Sigmoid colon (tissue), 4 donors: ENCODE results near the gene NDUFS2.

Source experiments
- CTCF ChIP-seq, 4 experiments: fragments of 450-650 bp in 3 of 4; fragments of 200-600 bp in 1 of 4; IDR thresholded peaks; one replicate each; pipeline ENCODE4 v1.5.1; 2016 to 2019; ENCODE audit warnings: antibody characterized with exemption in 4 of 4, mild to moderate bottlenecking in 3 of 4, moderate library complexity in 2 of 4
- EP300 ChIP-seq, 4 donors: sonication (generic); formaldehyde crosslinking; IDR thresholded peaks; one replicate each; pipeline ENCODE4 v1.6.1; 2017; ENCODE audit warnings: antibody characterized with exemption in 4 of 4
- POLR2A ChIP-seq, 2 donors: fragments of 450-650 bp; IDR thresholded peaks; one replicate each; pipeline ENCODE4 v1.6.1; 2016; ENCODE audit warnings: antibody characterized with exemption in 2 of 2, mild to moderate bottlenecking in 2 of 2, moderate library complexity in 2 of 2
- POLR2AphosphoS5 ChIP-seq, 4 donors: sonication (generic); formaldehyde crosslinking; IDR thresholded peaks; one replicate each; pipeline ENCODE4 v1.6.1; 2017; ENCODE audit warnings: antibody characterized with exemption in 4 of 4

GRCh38 chr1:161188381-161188780 is 13.8 kb upstream of the NDUFS2 start:
- TF ChIP-seq POLR2AphosphoS5 (IDR thresholded peaks at IDR 0.05) (no peak), CTCF (IDR thresholded peaks at IDR 0.05) (no peak), POLR2A (IDR thresholded peaks at IDR 0.05) (no peak), EP300 (IDR thresholded peaks at IDR 0.05) (no peak)
